ENCODE data around the gene SSBP4.

- no peak for TF ChIP-seq POLR2A (IDR thresholded peaks at IDR 0.05)
- no peak for TF ChIP-seq CTCF (IDR thresholded peaks at IDR 0.05)
Observed at GRCh38 chr19:18429717-18430416, 10.7 kb downstream of the SSBP4 start.
